NCI-H128 (cell line): ENCODE measurements around the gene SRP68.

Source experiments
- DNase-seq: peaks from one replicate; lab custom pipeline; 2025; ENCODE audit not compliant: unreplicated experiment; lab: John Stamatoyannopoulos, UW

Gene SRP68

GRCh38 chr17:76018801-76019200 is 53.5 kb downstream of the SRP68 start:
- DNase-seq, result no peak

DNA sequence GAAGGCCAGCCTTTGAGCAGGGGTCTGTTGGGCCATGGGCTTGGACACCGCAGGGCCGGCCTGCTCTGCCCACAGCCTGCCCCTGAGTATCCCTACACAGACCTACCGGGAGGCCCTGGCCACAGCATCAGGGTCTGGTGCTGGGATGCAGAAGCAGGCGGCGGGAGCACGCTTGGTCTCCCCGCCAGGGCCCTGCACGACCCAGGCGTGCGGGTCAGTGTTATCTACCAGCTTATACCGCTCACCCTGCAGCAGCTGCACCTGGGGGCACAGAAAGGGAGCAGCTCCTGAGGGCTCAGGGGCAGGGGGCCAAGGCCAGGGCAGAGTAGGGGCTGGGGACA is 54.0 kb downstream of the SRP68 start:
- DNase-seq, result no peak

- no peak for DNase-seq
These were observed 54.6 kb downstream of the SRP68 start for GRCh38 chr17:76017481-76018339.

DNA sequence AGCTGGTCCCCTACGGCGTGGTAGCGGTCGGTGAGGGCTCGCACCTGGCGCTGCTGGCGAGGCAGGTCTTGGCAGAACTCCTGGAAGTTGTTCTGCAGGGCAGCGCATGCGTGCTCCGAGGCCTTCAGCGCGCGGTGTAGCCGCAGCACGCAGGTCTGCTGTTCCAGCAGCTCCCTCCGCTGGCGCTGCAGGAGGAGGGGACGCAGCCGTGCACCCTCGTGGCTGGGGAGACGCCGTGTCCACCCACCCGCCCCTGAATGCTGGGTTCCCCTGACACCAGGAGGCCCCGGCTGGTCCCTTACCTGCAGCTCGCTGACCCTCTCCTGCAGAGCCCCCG is 57.4 kb downstream of the SRP68 start:
- no peak for DNase-seq

DNA sequence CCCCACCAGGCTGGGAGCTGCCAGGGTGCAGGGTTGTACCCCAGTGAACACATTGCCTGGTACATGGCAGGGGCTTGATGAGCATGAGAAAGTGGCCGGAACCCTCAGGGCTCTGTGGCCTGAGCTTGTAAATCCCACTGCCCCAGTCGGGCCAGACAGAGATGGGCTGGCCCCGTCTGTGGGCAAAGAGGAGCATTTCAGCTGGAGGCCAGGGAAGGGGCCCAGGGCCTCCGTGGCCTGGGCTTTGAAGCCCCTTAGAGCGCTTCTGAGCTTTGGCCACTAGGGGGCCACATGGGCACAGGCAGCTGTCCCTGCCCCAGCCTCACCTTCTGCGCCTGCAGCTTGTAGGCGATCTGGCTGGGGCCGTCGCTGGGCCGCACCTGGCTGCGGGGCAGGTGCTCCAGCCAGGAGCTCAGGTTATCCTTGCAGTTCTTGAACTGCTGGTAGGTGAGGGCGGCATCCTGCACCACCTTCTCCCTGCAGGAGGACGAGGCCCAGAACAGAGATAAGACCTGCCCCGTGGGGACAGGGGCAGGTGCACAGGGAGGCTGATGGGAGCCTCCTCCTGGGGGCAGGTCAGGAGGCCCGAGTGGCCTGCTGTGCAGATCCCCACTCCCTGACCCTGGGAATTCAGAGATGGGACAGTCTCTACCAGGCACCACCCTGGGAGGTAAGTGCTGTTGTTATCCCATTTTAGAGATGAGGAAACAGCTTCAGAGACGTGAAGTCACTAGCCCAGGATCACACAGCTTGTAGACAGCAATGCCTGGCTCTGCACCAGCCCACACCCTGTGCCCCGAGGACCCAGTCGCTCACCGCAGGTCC is 58.0 kb downstream of the SRP68 start:
- peak; percentile 45 for DNase-seq

DNA sequence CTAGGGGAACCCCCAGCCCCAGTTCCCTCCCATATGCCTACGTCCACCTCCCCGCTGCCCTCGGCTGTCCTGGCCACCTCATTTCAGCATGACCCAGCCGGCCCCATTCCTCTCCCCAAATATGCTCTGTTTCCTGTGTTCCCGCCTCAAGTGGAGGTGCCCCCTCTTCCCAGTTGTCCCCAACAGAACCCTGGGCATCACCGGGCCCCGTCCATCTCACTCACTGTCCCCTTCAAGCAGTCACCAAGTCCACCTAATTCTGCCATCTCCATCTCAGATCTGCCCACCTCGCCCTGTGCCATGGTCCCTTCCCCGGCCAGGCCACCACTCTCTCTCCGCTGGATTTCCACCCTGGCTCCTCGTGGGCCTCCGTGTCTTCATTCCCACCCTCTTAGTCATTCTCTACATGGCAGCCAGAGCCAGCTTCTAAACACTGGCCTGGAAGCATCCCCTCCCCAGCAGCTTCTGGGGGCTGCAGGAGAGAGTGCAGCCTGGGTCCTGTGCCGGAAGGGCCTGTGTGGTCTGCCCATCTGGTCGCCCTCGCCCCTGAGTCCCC is 58.9 kb downstream of the SRP68 start:
- no peak for DNase-seq

DNA sequence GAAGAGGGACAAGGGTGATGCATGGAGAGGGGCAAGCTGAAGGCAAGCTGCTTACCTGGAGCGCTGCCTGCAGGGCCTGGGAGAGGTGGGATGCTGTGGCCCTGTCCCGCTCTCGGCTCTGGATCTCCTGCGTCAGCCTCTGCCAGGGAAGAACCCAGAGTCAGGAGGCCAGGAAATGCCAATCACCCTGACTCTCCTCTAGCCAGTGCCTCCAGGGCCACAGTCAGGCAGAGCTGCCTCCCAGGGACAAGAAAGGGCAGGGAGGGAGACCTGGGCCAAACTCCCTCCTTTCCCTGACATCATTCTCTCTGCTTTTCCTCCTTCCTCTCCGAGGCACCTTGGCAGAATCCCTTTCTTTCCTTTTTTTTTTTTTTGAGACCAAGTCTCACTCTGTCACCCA is 60.4 kb downstream of the SRP68 start:
- no peak for DNase-seq

DNA sequence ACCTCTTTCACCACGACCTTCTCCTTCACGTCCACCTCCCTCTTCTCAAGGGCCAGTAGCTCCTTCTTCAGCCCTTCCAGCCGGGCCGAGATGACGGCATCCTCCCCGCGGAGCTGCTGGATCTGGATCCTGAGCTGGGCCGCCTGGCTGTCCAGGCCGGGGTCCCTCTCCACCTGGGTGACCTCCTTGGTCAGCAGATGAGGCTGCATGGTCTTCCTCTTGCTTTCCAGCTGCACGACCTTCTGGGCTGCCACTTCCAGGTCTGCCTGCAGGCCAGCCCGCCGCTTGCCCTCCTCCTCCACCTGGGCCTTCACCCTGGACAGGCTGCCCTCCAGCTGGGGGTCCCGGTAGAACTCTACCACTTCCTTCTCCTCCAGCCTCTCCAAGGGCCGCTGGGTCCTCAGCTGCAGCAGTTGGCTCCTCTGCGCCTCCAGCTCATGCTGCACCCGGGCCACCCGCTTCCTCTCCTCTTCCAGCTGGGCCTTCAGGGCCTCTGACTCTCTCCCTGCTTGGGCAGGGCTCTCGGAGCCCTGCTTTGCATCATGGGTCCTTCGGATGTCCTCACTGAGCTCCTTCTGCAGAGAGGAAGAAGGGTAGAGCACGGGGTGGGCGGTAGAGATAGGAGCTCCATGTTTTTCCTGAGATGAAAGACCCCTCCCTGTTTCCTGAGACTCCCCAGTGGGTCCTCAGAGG is 62.2 kb downstream of the SRP68 start:
- no peak for DNase-seq

DNA sequence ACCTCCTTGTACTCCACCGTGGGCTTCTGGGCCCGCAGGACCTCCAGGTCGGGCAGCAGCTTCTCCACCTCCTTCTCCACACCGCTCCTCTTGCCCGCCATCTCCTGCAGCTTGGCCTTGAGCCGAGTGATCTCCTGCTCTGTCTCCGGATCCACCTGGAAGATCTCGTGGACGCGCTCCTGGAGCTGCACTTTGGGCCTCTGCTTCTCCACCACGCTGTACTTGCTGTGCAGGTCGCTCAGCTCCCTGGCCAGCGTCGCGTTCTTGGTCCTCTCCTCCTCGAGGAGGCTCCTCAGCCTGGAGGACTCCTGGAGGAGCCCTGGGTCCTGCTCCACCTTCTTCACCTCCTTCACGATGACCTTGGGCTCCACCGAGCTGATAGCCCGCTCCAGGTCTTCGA is 62.9 kb downstream of the SRP68 start:
- no peak for DNase-seq

DNA sequence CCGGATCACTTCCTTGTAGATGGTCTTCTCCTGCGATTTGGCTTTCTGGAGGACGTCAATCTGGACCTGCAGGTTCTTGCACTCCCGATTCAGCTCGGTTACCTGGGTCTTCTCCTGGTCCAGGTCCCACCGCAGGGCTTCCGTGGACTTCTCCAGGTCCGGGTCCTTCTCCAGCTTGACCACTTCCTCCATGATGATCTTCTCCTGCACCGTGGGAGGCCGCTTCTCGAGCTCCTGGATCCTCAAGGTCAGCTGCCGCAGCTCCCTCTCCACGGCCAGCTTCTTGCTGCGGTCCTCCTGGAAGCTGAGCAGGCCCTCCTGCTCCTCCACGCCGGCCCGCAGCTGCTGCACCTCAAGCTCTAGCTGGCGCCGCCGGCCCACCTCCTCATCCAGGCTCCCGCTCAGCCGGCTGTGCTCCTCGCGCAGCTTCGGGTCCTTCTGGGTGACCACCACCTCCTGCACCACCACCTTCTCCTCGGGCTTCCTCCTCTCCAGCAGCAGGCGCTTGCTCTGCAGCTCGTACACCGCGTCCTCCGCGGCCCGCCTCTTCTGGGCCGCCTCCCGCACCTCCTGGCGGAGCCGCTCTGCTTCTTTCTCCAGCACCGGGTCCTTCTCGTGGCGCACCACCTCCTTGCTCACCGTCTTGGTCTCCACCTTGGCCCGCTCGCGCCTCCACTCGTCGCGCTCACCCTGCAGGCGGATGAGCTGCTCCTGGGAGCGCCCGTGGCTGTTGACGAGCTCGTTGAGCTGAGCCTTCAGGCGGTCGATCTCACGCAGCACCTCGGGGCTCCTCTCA is 63.5 kb downstream of the SRP68 start:
- no peak for DNase-seq

- no peak for DNase-seq
These were observed 64.1 kb downstream of the SRP68 start for GRCh38 chr17:76008208-76008607.

DNA sequence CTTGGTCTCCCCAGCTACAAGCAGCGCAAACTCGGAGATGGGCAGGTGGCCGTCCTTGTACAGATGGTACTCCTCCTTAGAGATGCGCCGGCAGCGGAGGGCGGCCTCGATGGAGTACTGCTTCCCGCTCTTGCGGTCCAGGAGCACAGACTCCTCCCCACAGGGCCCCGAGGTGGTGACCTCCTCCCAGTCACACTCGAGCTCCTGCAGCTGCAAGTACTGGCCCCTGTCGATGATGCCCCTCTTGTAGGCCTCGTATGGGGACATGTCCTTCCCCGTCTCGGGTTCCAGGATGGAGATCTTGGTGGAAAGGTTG is 64.5 kb downstream of the SRP68 start:
- DNase-seq, result no peak

DNA sequence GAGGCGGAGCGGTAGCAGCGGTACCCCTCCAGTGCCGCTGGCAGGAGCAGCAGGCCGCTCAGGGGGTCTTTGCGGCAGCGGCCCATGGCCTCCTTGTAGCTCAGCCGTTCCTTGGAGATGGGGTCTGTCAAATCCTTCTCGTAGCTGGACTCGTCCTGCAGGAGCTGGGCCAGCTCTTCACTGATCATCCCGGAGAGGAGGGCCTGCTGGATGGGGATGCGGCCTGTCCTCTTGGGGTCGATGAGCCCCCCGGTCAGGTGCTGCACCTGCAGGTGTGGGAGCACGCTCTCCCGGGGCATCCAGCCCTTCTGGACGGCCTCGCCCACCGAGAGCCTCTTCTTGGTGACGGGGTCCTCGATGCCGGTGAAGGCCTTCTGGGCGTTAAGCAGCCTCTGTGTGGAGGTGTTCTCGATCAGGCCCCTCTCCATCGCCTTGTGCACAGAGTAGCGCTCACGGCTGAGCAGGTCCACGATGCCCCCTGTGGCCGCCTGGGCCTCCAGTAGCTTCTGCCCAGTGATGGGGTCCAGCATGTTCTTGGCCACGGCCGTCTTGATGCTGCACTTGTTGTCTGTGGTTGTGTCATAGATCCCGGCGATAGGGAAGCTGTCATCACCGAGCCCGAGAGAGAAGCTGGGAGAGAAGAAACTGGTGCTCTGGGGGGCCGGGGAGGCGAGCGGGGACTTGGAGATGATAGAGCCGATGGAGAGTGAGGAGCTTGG is 65.0 kb downstream of the SRP68 start:
- no peak for DNase-seq

DNA sequence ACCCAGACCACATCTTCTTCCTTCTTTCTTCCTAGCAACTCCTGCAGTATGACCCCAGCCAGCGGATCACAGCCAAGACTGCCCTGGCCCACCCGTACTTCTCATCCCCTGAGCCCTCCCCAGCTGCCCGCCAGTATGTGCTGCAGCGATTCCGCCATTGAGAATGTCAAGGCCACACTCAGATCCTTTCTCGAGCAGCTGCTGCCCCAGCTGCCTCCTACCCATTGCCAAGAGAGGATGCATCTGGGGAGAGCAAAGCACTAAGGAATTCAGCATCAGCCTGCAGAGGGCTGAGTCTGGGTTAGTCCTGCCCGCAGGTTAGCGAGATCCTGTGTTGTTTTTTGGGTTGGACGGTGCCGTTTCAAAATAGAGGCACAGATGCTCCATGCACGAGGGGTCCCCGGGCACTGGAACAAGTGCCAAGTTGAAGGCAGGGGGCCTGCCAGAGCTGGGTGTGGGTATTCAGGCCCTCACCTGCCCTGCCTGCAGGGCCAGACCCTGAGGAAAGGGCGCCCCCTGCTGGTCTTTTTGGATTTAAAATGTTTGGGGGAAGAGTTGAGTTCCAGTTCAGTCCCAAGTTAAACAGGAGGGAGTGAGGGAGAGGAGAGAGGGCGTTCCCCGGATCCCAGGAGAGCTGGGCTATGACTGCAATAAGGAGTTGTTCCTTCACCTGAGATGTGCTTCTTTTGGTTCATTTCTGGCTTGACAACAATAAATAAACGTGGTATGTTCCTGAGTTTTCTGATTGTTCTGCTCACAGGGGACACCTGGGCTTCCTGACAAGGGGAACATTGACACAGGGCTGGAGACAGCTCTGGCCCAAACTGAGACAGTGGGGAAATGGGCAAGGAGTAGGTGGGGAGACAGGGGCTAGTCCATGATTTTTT is 66.8 kb downstream of the SRP68 start:
- peak; percentile 36 for DNase-seq

DNA sequence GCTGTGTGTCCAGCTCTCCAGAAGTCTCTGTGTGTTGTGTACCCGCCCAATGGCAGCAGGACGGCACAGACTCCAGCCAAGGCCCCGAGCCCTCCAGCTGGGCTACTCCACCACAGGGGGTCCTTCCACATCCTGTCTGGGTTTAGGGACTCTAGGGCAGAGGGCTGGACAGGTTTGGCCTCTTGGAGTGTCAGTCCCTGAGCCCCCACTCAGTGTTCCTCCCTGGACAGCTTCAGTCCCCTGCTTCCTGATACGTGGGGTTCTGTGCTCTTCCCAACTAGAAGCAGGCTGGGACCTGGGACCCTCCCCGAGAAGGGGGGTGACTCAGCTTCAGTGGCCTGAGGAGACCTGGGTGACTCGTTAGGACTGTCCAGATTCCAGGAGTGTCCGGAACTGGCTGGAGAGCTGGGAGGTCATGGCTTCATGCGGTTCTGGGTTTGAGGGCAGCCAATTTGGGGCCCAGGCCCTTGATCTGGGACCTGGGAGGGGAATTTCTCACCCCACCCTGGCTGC is 67.5 kb downstream of the SRP68 start:
- DNase-seq, result no peak

DNA sequence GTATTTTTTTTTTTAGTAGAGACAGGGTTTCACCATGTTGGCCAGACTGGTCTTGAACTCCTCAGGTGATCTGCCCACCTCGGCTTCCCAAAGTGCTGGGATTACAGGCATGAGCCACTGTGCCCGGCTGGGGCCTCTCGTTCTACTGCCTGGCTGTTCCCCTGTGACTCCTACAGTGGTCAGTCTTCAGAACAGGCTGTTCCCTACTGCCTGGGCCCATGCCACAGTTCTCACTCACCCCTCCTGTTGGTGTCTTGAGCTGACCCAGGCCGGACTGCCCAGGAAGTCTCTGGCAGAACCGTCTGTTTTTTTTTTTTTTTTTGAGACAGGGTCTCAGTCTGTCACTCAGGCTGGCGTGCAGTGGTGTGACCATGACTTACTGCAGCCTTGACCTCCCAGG is 68.4 kb downstream of the SRP68 start:
- no peak for DNase-seq

- DNase-seq, result no peak
These were observed 70.2 kb downstream of the SRP68 start for GRCh38 chr17:76002100-76002499.

DNA sequence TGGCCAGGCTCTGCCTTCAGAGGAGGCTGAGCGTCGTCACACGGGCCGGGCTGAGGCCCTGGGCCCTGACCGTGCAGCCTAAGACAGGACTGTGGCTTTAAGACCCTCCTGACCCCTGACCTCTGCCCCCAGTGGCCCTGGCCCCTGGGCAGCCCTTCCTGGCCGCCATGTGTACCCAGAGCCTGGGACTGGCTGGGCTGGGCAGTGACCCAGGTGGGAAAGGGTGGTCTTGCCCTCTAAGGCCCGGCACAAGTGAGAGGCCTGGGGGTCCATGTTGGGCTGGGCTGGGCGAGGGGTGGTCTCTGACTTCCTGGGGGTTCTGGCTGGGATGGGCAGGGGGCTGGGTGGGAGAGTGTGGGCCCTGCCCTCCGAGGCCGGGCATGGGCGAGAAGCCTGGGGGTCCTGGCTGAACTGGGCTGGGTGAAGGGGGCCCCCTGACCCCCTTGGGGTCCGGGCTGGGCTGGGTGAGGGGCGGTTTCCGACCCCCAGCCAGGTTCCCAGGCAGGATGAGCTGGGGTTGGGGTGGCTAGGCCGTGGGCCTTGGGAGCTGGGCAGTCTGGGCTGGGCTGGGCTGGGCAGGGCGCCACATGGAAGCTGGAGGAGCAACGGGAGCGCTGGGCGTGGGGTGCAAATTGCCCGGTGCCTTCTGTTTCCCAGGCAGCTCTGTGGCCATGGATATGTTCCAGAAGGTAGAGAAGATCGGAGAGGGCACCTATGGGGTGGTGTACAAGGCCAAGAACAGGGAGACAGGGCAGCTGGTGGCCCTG is 71.4 kb downstream of the SRP68 start, which contains the start of gene CDK3:
Gene CDK3, plus strand, starts transcription at position 101 of the 767 bp plus-strand sequence. Its CDS starts 571 bp downstream, at position 672.
- no peak for DNase-seq
